ENCODE measurements around the gene TMEM30A. TPM values are rescaled to one million over a fixed set of nuclear protein-coding genes. Genes with fewer than 3 reads are reported as not detected.

Gene TMEM30A
- total and polyA plus RNA-seq, 2 donors (not counting 3 experiments of a cell fraction or from before 2014, with no cell fraction given), result 42.2 to 197 TPM

- no peaks in the 10 kb centered on the region for H3K27me3 ChIP-seq (ENCODE audit: control insufficient read depth in 2 of 2, insufficient read depth in 2 of 2, low read length in 2 of 2)
- H3K4me1 ChIP-seq (ENCODE audit: control insufficient read depth, extremely low read depth, insufficient read depth, low read length), result peaks cover 43% of the 10 kb centered on the region
- peak overlapping the region in 2 of 3 experiments; percentile 91 for H3K4me3 ChIP-seq (replicated peaks in 1 of 3; ENCODE audit: insufficient read depth in 1 of 3, low read depth in 1 of 3, low read length in 3 of 3)
- TF ChIP-seq JUN (IDR thresholded peaks at IDR 0.05; ENCODE audit: borderline replicate concordance, insufficient read depth, insufficient read length, low read depth), result no peak
- no peak for TF ChIP-seq POLR2AphosphoS5 (IDR thresholded peaks at IDR 0.05; ENCODE audit: insufficient read depth, low read depth, low read length)
- TF ChIP-seq FOS (IDR thresholded peaks at IDR 0.05; ENCODE audit: borderline replicate concordance, insufficient read depth, low read length), result no peak
- no peak for TF ChIP-seq POLR2A (IDR thresholded peaks at IDR 0.05; ENCODE audit: low read depth, low read length)
- TF ChIP-seq CTCF (IDR thresholded peaks at IDR 0.05; ENCODE audit: extremely low read depth in 1 of 2, insufficient read depth in 1 of 2, low read depth in 1 of 2, low read length in 2 of 2), result no peak
- no peak for TF ChIP-seq EZH2 (IDR thresholded peaks at IDR 0.05; ENCODE audit: borderline replicate concordance, low read depth, low read length, severe bottlenecking)
- TF ChIP-seq MYC (IDR thresholded peaks at IDR 0.05; ENCODE audit: low read depth, low read length), result no peak
- TF ChIP-seq GATA2 (IDR thresholded peaks at IDR 0.05; ENCODE audit: insufficient read depth, insufficient read length, low read depth, low read length), result no peak
- no peak for TF ChIP-seq MAX (IDR thresholded peaks at IDR 0.05; ENCODE audit: insufficient read depth, insufficient read length)
- POLR2A ChIA-PET, result interaction anchor here (1.2 kb wide), 1 partner anchor 243 kb away, joined by 3 read pairs; no protein-coding TSS in a partner anchor
- DNase-seq (ENCODE audit: low read depth, low spot score) (peak; percentile 48), FAIRE-seq (peak; percentile 35)
- peaks cover 2% of the 10 kb centered on the region for H4K20me1 ChIP-seq (replicated peaks; ENCODE audit: control insufficient read depth, extremely low read depth, insufficient read depth, low read length)
- peak overlapping the region; percentile 27 for H3K9ac ChIP-seq (replicated peaks; ENCODE audit: extremely low read depth, insufficient read depth, low read length)
- H3K27ac ChIP-seq (ENCODE audit: insufficient read depth, low read depth, low read length), result no peak overlapping the region
- H2AFZ ChIP-seq (ENCODE audit: low read depth, low read length), result no peak overlapping the region
- intact Hi-C loops (cut with micrococcal nuclease), result no loop called here
- no peaks in the 10 kb centered on the region for H3K36me3 ChIP-seq (ENCODE audit: control insufficient read depth in 2 of 2, extremely low read depth in 1 of 2, insufficient read depth in 2 of 2, low read length in 2 of 2)
- CTCF ChIA-PET, result interaction anchor here (1.5 to 9.8 kb wide), 3 partner anchors 8 to 14 kb away, joined by 3 to 95 read pairs (median 3); no protein-coding TSS in a partner anchor
- dilution Hi-C loops (cut with MboI; ENCODE audit: extremely low pct_ligation_motif_present, low sequenced_read_pairs), result no loop called here
- no peaks in the 10 kb centered on the region for H3K9me1 ChIP-seq (replicated peaks; ENCODE audit: control insufficient read depth, extremely low read depth, insufficient read depth, low read length)
- no peaks in the 10 kb centered on the region for H3K9me3 ChIP-seq (replicated peaks; ENCODE audit: control insufficient read depth, insufficient read depth, low read length)
- H3K79me2 ChIP-seq (ENCODE audit: control insufficient read depth, insufficient read depth, low read length), result peaks cover 80% of the 10 kb centered on the region
- no TSS peak for BruUV-seq (replicated peaks)
- peak overlapping the region; percentile 87 for H3K4me2 ChIP-seq (ENCODE audit: insufficient read depth, low read length)
Measured at GRCh38 chr6:75281653-75282052, 2.9 kb downstream of the TMEM30A start.

Measured in endothelial cell of umbilical vein (primary cell).